HG03045 (cell line): Measurements from ENCODE around the gene MCL1.
"Not testable (repeated sequence)": the region's sequence is repeated elsewhere in the genome, so short reads cannot be mapped to it uniquely, and the experiment has no call there.

Experiments
- ATAC-seq: cut with Tn5 transposase; IDR thresholded peaks from one replicate; pipeline ENCODE4 v1.9.1; 2021; ENCODE audit warnings: mild to moderate bottlenecking, moderate library complexity; ENCODE audit not compliant: unreplicated experiment

Gene MCL1

GRCh38 chr1:150603711-150604110 is 24.3 kb upstream of the MCL1 start:
- no peak for ATAC-seq

- not testable (repeated sequence) for ATAC-seq
Observed at GRCh38 chr1:150602372-150602771, 23.0 kb upstream of the MCL1 start.

DNA sequence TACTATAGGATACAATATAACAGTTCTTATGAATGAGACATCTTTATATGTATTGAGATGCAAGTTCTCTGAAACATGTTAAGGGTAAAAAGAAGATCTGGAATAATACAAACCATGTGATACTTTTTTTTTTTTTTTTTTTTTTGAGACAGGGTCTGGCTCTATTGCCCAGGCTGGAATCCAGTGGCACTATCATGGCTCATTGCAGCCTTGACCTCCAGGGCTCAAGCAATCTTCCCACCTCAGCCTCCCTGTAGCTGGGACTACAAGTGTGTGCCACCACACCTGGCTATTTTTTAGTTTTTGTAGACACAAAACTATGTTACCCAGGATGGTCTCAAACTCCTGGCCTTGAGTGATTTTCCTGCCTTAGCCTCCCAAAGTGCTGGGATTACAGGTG is 22.1 kb upstream of the MCL1 start:
- no peak for ATAC-seq

DNA sequence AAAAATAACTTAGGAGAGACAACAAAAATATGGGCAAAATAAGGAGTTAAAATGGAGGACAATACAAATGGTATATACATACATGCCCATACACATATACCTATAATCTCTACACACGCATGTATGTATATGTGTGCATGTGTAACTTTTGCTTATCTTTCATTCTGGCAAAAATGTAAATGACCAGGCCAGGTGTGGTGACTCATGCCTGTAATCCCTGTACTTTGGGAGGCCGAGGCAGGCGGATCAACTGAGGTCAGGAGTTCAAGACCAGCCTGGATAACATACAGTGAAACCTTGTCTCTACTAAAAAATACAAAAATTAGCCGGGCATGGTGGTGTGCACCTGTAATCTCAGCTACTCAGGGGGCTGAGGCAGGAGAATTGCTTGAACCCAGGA is 18.9 kb upstream of the MCL1 start:
- ATAC-seq, result not testable (repeated sequence)

- ATAC-seq, result no peak
Observed at GRCh38 chr1:150596976-150597375, 17.6 kb upstream of the MCL1 start.

DNA sequence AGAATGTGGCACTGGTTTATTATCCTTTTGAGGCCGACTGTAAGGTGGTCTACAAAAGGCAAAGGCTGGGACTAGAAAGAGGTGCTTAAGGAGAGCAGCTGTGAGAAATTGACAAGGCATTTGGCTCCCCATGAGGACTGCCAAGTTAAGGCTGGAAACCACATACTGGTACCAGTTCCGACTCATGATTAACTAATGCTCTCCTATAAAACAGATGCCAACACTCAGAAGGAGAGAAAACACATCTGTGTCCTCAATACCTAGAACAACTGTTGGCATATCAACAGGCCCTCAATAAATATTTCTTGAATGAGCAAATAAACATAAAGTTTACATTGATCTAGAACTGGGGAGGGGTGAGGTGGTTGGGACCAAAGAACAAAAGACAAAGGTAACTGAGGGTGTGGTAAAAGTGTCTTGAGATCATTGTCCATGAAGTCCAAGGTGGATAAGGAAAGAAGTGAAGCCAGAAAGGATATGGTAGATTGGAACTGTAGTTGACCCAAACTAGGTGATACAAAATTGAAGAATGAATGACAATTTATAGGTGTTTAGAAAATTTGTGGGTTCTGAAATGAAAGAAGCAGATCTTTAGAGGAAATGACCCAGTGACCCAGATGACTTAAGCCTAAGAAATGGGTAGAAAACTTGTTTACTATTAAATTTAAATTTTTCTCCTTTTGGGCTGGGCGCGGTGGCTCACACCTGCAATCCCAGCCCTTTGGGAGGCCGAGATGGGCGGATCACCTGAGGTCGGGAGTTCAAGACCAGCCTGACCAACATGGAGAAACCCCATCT is 16.9 kb upstream of the MCL1 start:
- no peak for ATAC-seq

GRCh38 chr1:150582371-150582770 is 3.0 kb upstream of the MCL1 start:
- no peak for ATAC-seq

DNA sequence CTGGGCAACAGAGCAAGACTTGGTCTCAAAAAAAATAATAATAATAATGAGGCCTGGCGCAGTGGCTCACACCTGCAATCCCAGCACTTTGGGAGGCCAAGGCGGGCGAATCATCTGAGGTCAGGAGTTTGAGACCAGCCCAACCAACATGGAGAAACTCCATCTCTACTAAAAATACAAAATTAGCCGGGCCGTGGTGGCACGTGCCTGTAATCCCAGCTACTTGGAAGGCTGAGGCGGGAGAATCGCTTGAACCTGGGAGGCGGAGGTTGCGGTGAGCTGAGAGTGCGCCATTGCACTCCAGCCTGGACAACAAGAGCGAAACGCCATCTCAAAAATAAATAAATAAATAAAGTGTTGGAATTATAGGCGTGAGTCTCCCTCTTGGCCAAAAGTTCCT is 2.6 kb upstream of the MCL1 start:
- not testable (repeated sequence) for ATAC-seq

DNA sequence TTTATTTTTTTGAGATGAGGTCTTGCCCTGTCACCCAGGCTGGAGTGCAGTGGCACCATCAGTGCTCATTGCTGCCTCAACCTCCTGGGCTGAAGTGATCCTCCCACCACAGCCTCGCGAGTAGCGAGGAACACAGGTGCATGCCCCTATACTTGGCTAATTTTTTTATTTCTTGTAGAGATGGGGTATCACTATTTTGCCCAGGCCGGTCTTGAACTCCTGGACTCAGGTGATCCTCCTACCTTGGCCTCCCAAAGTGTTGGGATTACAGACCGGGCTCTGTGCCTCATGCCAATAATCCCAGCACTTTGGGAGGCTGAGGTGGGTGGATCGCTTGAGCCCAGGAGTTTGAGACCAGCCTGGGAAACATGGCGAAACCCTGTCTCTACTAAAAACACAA is 2.0 kb upstream of the MCL1 start:
- ATAC-seq, result not testable (repeated sequence)

DNA sequence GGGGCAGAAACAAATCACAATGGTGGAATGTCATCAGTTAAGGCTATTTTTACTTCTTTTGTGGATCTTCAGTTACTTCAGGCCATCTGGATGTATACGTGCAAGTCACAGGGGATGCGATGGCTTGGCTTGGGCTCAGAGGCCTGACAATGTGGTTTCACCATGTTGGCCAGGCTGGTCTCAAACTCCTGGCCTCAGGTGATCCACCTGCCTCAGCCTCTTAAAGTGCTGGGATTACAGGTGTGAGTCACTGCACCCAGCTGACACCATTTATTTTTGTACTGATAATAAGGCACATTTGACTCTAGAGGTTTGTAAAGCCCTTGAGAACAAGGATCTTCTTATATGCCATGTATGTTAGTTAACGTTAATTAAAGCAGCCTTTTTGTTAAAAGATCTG is 1.6 kb upstream of the MCL1 start:
- not testable (repeated sequence) for ATAC-seq

DNA sequence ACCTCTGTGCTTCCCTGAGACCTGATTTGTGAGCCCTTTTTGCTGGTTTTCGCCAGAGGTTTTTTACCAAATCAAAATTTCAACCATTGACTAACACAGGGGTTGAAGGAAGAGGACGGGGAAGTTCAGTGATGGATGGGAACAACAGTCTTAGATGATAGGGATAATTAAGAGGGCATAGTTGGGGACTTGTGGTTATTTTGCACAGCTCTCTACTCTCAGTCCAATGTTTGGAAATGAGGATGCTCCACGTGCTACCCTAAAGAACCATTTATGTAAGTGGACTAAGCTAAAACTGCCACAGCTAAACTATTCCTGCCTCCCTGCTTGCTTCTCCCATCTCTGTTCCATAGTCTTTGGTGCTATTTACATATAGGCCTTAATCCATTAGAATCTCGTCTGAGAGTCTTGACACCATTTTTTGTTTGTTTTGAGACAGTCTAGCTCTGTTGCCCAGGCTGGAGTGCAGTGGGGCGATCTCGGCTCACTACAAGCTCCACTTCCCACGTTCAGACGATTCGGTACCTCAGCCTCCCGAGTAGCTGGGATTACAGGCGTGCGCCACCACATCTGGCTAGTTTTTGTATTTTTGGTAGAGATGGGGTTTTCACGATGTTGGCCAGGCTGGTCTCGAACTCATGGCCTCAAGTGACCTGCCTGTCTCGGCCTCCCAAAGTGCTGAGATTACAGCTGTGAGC is 684 bp upstream of the MCL1 start:
- no peak for ATAC-seq

- ATAC-seq, result peak; percentile 3
Observed at GRCh38 chr1:150578272-150579109, 919 bp downstream of the MCL1 start.

GRCh38 chr1:150577557-150578271 is 1.7 kb downstream of the MCL1 start:
- no peak for ATAC-seq

GRCh38 chr1:150576794-150577556 is 2.4 kb downstream of the MCL1 start:
- no peak for ATAC-seq

DNA sequence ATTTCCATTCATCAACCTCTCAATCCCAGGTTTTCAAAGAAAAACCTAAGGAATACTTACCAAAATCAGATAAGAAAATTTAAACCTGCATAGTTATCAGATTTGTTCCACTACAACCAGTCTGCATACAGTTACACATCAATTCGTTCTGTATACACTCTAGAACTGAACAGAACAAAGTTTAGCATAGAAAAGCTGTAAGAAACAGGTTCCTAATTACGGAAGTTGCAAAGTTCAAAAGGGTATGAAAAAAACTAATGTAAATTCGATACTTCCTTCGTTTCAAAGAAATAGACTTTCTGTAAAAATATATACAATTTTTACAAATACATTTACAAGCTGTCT is 3.1 kb downstream of the MCL1 start:
- no peak for ATAC-seq

- ATAC-seq, result no peak
Observed at GRCh38 chr1:150575518-150576366, 3.7 kb downstream of the MCL1 start.

DNA sequence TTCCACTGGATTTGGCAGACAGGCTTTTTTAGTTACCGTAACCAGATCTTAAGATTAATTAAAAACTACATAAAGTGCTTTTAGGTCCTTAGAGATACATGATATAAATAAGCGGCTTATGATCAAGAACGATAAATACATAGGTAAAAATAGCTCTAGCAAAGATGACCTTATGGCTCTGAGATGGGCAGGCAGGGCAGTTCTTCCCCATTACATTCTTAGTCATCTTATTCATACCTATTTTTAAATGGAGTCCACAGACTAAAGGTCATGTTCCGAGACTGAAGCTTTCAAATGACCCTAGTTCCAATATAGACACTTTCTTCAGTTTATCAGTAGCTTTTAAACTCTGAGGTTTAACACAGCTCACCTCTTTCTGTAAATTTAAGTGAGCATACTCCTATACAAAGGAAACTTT is 4.3 kb downstream of the MCL1 start:
- ATAC-seq, result no peak

GRCh38 chr1:150574260-150575071 is 4.9 kb downstream of the MCL1 start:
- ATAC-seq, result no peak
